NK-92 treated with Interleukin-12 subunit alpha and Interleukin-12 subunit beta, amount 100 ng/mL, for 24 hours (cell line): Measurements from ENCODE around the gene RNF130.
"Not testable (repeated sequence)": the region's sequence is repeated elsewhere in the genome, so short reads cannot be mapped to it uniquely, and the experiment has no call there.

Experiments used
- DNase-seq: peaks from one replicate; lab custom pipeline; 2025; lab: John Stamatoyannopoulos, UW

Gene RNF130

DNA sequence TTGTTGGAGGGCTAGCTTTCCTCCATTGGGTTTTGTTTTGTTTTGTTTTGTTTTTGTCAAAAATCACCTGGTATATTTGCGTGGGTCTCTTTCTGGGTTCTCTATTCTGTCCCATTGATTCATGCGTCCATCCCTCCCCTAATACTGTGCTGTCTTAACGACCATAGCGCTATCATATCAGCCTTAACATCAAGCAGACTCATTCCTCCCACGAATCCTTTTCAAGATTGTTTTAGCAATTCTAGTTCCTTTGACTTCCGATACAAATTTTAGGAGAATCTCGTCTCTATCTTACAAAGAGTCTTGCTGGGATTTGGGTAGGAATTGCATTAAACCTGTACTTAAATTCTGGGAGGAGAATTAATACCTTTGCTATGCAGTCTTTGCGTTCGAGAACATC, 31.1 kb upstream of the RNF130 start:
- no peak for DNase-seq

DNA sequence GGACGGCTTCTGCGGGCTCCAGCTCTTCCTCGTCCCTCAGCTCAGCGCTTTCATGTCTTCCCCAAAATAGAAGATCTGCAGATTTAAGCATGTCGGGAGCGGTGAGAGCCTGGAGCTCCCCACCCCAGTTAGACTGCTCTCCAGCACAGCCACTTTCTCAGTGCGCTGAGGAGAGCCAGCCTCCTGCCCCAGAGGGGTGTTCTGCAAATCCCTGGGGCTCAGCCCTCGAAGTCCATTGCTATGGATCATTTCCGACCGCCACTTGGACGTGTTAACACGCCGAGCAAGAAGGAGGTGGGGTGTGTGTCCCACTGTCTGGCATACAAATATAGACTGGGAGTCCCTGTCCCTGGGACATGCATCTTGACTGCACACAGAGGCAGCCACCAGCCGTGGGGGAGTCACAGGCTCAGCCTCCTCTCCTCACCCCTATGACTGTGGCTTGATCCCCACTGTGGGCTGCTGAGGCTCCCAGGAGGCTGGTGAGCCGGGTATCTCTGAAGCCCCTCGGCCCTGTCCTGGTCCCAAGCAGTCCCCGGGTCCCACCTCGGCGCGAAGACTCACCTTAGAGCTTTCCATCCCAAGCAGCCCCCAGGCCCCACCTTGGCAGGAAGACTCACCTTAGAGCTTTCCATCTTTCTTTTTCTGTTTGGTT, 30.0 kb upstream of the RNF130 start:
- no peak for DNase-seq

GRCh38 chr5:180100621-180101450, 29.3 kb upstream of the RNF130 start:
- DNase-seq, result no peak

- no peak for DNase-seq
Observed at GRCh38 chr5:180099733-180100611, 28.4 kb upstream of the RNF130 start.

- DNase-seq, result no peak
Observed at GRCh38 chr5:180098991-180099732, 27.6 kb upstream of the RNF130 start.

- no peak for DNase-seq
Observed at GRCh38 chr5:180098526-180098925, 27.0 kb upstream of the RNF130 start.

GRCh38 chr5:180097926-180098325, 26.4 kb upstream of the RNF130 start:
- DNase-seq, result no peak

- DNase-seq, result no peak
Observed at GRCh38 chr5:180097163-180097894, 25.8 kb upstream of the RNF130 start.

DNA sequence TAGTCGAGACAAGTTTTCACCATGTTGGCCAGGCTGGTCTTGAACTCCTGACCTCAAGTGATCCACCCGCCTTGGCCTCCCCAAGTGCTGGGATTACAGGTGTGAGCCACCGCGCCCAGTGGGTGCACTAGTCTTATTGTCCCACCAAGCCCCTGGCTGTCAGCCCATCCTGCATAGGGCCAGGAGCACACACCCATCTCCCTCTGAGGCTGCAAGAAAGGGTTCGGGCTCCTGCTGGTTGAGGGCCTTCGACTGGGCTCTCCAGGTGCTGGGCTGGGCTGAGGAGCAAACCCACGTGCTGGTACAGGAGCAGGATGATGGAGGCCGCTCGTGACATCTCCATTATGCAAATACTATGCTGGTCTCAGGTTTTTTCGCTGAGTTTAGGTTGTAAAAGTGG, 25.1 kb upstream of the RNF130 start:
- no peak for DNase-seq

DNA sequence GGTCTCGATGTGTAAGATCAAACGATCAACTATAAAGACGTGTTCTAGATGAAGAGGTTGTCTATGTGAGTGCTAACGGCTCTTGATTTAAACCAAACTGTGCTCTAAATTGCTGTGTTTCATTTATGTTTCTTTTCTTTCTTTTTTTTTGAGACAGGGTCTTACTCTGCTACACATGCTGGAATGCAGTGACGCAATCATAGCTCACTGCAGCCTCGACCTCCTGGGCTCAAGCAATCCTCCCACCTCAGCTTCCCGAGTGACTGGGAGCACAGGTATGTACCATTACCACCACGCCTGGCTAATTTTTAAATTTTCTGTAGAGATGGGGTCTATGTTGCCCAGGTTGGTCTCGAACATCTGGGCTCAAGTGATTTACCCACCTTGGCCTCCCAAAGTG, 24.0 kb upstream of the RNF130 start:
- DNase-seq, result no peak

- no peak for DNase-seq
Observed at GRCh38 chr5:180093651-180094382, 22.3 kb upstream of the RNF130 start.

GRCh38 chr5:180093241-180093640, 21.7 kb upstream of the RNF130 start:
- no peak for DNase-seq

- DNase-seq, result no peak
Observed at GRCh38 chr5:180090769-180091546, 19.4 kb upstream of the RNF130 start.

DNA sequence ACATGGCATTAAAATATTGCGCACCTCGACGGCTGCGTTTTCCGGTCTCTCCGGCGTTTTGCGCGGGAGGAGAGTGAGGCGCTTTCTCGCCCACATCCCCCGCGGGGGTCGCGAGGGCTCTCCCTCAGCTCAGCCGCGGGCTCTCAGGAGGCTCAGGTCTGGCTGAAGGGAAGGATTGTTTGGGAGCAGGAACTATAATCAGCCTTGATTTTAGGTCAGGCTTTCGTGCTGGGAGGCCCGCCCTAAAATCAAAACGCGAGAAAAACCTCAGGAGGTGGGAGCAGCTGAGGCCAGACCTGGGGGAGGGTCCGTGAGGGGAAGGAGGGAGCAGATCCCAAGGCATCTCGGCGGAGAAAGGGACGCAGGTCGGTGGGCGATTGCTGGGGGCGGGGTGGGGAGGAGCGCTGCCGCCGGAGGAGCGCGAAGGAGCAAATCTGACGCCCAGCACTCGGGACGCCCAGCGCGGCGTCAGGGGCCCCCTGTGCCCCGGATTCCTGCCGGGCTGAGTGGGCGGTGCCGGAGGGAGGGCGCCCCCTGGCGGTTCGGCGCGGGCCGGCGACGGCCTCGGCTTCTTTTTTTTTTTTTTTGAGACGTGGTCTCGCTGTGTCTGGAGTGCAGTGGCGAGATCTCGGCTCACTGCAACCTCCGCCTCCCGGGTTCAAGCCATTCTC, 18.7 kb upstream of the RNF130 start:
- no peak for DNase-seq

DNA sequence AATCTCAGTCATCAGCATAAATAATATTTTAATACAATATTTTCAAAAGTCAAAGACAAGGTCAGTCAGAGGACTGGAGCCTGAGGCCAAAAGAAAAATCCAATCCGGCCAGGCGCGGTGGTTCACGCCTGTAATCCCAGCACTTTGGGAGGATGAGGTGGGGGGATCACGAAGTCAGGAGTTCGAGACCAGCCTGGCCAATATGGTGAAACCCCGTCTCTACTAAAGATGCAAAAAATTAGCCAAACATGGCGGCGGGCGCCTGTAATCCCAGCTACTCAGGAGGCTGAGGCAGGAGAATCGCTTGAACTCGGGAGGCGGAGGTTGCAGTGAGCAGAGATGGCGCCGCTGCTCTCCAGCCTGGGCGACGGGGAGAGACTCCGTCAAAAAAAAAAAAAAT, 18.1 kb upstream of the RNF130 start:
- not testable (repeated sequence) for DNase-seq

- no peak for DNase-seq
Observed at GRCh38 chr5:180088561-180088960, 17.0 kb upstream of the RNF130 start.

GRCh38 chr5:180086816-180087399, 15.3 kb upstream of the RNF130 start:
- DNase-seq, result no peak

DNA sequence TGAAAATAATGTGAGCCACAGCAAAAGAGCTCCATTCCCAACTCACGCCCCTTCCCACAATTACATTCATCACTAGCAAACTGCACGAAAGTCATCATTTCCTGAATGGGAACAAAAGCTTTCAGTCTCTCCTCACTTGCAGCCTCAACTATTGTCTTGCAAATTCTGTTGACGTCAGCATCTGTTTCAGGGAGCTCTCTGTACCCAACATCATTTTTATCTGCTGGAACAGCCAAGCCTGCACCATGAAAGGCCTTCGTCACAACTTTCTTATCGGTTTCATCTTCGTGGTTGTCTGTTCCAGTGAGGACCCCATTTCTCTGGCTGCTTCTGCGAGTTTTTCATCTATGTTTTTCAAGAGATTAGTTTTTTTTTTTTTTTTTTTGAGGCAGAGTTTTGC, 14.3 kb upstream of the RNF130 start:
- DNase-seq, result no peak
